ENCODE data around the gene CCDC178. TPM values are rescaled to one million over a fixed set of nuclear protein-coding genes. Genes with fewer than 3 reads are reported as not detected.
"Not testable (repeated sequence)": the region's sequence is repeated elsewhere in the genome, so short reads cannot be mapped to it uniquely, and the experiment has no call there.

Gene CCDC178
- total and polyA plus RNA-seq, 4 donors, result 1.2 to 3.4 (median 1.8) TPM

DNA sequence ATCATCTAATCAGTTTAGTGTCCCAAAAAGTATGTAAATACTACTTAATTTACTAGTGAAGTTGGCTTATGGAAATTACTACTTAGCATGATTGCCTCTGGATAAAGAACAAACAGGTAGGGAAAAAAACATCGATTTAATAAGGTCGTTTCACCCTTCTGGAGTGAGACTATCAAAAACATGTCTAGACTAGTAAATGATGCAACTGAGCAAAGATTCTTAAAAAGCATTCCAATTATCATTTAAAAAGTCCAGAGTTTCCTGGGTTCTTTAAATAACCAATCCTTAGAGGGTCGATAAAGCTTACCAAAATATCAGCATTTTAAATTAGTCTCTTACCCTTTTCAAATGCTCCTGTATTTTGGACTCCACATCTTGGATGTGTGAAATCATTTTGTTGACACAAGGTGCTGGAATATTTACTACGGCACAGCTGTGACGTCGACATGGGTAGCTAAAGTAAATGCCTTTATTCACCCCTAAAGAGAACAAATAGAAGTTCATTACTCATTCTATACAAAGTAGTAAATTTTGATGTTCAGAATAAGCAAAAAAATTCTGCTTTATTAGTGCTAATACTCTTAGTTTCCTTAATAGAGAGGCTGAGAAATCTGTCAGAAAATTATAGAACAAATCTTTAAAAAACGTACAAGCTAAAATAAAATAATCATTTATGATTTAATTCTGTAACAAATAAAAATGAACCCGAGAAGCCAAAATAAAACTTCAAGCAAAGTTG is 70.6 kb downstream of the CCDC178 start:
- Histone ChIP-seq H3K27me3 (ENCODE audit: control insufficient read depth, insufficient read depth, low read length) (no peaks in the 10 kb centered on the region), H3K27ac (ENCODE audit: low read depth, low read length) (no peak overlapping the region), H3K4me3 (ENCODE audit: low read depth, low read length) (no peak overlapping the region), H3K9me3 (ENCODE audit: control insufficient read depth, insufficient read depth, low read length) (no peaks in the 10 kb centered on the region), H3K4me1 (ENCODE audit: control insufficient read depth, insufficient read depth, low read length) (no peaks in the 10 kb centered on the region), H3K36me3 (ENCODE audit: control insufficient read depth, insufficient read depth, low read length) (no peaks in the 10 kb centered on the region)
- DNase-seq (ENCODE audit: low read depth in 4 of 6, low spot score in 6 of 6), result no peak
- no CpG with 5 or more reads among the region's 8 CpGs for WGBS (ENCODE audit: insufficient coverage)

DNA sequence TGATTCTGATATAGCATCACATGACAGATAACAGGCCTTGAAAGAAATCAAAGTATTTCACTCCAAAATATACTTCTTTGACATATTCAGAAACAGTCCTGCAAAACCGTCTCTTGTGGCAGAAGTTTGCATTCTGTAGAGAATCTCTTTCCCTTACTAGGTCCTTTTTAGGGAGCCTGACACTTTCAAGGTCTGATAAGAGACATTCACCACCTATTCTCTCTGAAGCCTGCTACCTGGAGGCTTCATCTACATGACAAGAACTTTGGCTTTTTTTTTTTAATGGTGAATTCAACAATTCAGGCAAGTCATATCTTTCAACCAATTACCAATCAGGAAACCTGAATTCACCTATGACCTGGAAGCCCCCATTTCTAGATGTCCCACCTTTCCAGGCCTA is 83.8 kb downstream of the CCDC178 start:
- 100% methylated on average over 1 of the region's 1 CpG for WGBS (ENCODE audit: insufficient coverage)
- no peaks in the 10 kb centered on the region for H3K4me1 ChIP-seq (ENCODE audit: control insufficient read depth, insufficient read depth, low read length)

DNA sequence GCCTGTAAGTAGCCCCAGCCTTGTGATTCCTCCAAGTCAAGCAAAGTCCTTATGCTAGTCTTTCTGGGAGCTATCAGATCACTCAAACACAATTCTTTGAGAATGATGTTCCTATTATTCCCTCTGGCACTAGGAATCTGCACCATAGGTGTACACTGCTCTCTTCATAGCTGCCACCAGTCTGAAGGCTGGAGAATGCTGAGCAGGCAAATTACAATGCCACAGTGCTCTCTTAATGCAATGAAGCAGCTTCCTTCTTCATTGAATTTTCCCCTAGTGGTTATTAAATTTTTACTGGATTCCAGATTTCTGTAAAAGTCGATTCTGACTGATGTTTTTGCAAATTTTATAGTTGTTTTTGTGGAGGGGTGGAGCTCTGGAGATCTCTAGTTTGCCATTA is 84.8 kb downstream of the CCDC178 start:
- Histone ChIP-seq H3K36me3 (ENCODE audit: control insufficient read depth, insufficient read depth, low read length) (no peaks in the 10 kb centered on the region), H3K9me3 (ENCODE audit: control insufficient read depth, insufficient read depth, low read length) (peaks cover under 1% of the 10 kb centered on the region), H3K4me3 (ENCODE audit: low read depth, low read length) (no peak overlapping the region), H3K27me3 (ENCODE audit: control insufficient read depth, insufficient read depth, low read length) (no peaks in the 10 kb centered on the region), H3K4me1 (ENCODE audit: control insufficient read depth, insufficient read depth, low read length) (no peaks in the 10 kb centered on the region), H3K27ac (ENCODE audit: low read depth, low read length) (no peak overlapping the region)
- no peak for DNase-seq (ENCODE audit: low read depth in 4 of 6, low spot score in 6 of 6)
- WGBS (ENCODE audit: insufficient coverage), result no CpG with 5 or more reads among the region's 1 CpG

More for the DNA sequence above, 83.8 kb downstream of the CCDC178 start:
- H3K36me3 ChIP-seq (ENCODE audit: control insufficient read depth, insufficient read depth, low read length), result no peaks in the 10 kb centered on the region
- H3K27ac ChIP-seq (ENCODE audit: low read depth, low read length), result no peak overlapping the region
- peaks cover 6% of the 10 kb centered on the region for H3K9me3 ChIP-seq (ENCODE audit: control insufficient read depth, insufficient read depth, low read length)
- no peak overlapping the region for H3K4me3 ChIP-seq (ENCODE audit: low read depth, low read length)
- no peak for DNase-seq (ENCODE audit: low read depth in 4 of 6, low spot score in 6 of 6)
- H3K27me3 ChIP-seq (ENCODE audit: control insufficient read depth, insufficient read depth, low read length), result no peaks in the 10 kb centered on the region

DNA sequence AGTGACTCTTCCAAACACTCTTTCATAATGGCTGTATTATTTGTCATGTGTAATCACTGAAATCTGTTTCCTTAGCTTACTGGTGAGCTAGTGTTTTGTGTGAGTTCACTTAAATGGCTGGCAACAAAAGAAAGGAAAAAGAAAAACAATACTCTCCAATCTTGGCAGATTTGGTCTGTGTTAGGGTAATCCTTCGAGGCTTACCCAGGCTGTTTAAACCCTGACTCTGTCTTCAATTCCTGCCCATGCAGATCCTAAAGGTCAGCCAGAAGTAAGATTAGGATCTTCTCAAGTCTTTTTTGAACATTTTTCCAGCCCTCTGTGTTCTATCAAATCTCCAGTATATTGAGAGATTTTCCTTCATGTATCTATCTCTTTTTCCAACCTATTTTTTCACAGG is 85.3 kb downstream of the CCDC178 start:
- DNase-seq (ENCODE audit: low read depth in 4 of 6, low spot score in 6 of 6), result no peak
- Histone ChIP-seq H3K4me3 (ENCODE audit: low read depth, low read length) (no peak overlapping the region), H3K9me3 (ENCODE audit: control insufficient read depth, insufficient read depth, low read length) (no peaks in the 10 kb centered on the region), H3K4me1 (ENCODE audit: control insufficient read depth, insufficient read depth, low read length) (no peaks in the 10 kb centered on the region), H3K36me3 (ENCODE audit: control insufficient read depth, insufficient read depth, low read length) (no peaks in the 10 kb centered on the region), H3K27ac (ENCODE audit: low read depth, low read length) (no peak overlapping the region), H3K27me3 (ENCODE audit: control insufficient read depth, insufficient read depth, low read length) (no peaks in the 10 kb centered on the region)
- 100% methylated on average over 1 of the region's 1 CpG for WGBS (ENCODE audit: insufficient coverage)

DNA sequence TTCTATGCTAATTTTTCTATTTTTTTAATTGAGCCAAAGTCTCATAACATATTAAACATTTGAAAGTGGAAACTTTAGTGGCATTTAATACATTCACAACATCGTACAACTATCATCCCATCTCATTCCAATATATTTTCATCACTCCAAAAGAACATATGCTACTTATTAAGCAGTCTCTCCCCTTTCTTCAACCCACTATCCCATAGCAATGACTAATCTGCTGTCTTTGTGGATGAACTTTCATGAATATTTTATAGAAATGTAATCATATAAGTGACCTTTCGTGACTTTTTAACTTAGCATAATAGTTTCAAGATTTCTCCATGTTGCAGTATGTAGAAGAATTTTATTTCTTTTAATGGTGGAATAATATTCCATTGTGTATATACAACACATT is 90.3 kb downstream of the CCDC178 start:
- Histone ChIP-seq H3K27me3 (ENCODE audit: control insufficient read depth, insufficient read depth, low read length) (no peaks in the 10 kb centered on the region), H3K4me3 (ENCODE audit: low read depth, low read length) (no peak overlapping the region), H3K36me3 (ENCODE audit: control insufficient read depth, insufficient read depth, low read length) (no peaks in the 10 kb centered on the region), H3K9me3 (ENCODE audit: control insufficient read depth, insufficient read depth, low read length) (no peaks in the 10 kb centered on the region), H3K4me1 (ENCODE audit: control insufficient read depth, insufficient read depth, low read length) (no peaks in the 10 kb centered on the region), H3K27ac (ENCODE audit: low read depth, low read length) (no peak overlapping the region)
- no CpG with 5 or more reads among the region's 2 CpGs for WGBS (ENCODE audit: insufficient coverage)
- no peak for DNase-seq (ENCODE audit: low read depth in 4 of 6, low spot score in 6 of 6)

DNA sequence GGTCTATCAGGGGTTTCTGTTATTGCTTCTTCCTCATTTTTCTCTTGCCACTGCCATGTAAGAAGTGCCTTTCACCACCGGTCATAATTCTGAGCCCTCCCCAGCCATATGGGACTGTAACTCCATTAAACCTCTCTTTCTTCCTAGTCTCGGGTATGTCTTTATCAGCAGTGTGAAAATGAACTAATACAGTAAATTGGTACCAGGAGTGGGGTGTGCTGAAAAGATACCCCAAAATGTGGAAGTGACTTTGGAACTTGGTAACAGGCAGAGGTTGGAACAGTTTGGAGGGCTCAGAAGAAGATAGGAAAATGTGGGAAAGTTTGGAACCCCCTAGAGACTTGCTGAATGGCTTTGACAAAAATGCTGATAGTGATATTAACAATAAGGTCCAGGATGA is 100.8 kb downstream of the CCDC178 start:
- not testable (repeated sequence) for H3K4me3 ChIP-seq (ENCODE audit: low read depth, low read length); H3K4me1 ChIP-seq (ENCODE audit: control insufficient read depth, insufficient read depth, low read length); H3K27ac ChIP-seq (ENCODE audit: low read depth, low read length); H3K9me3 ChIP-seq (ENCODE audit: control insufficient read depth, insufficient read depth, low read length); H3K36me3 ChIP-seq (ENCODE audit: control insufficient read depth, insufficient read depth, low read length); H3K27me3 ChIP-seq (ENCODE audit: control insufficient read depth, insufficient read depth, low read length); DNase-seq (ENCODE audit: low read depth in 4 of 6, low spot score in 6 of 6)
- WGBS (ENCODE audit: insufficient coverage), result no CpG with 5 or more reads among the region's 2 CpGs

DNA sequence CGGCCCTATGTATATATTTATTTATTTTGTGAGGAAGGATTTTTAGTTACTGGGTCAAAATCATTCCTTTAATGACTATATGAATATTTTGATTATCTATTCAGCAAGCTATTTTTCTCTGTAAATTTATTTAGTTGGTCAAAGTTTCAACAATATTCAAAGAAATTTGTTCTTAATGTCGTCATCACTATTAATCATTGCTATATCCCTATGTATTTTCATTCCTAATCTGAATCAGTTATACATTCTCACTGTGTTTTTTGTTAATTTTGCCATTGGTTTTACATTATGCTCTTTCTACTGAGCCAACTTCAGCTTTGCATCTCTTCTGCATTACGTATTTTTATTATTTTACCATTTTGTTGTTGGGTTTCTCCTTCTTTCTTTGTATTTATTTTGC is 105.7 kb downstream of the CCDC178 start:
- no peak for DNase-seq (ENCODE audit: low read depth in 4 of 6, low spot score in 6 of 6)
- WGBS (ENCODE audit: insufficient coverage), result no CpG with 5 or more reads among the region's 3 CpGs
- Histone ChIP-seq H3K27me3 (ENCODE audit: control insufficient read depth, insufficient read depth, low read length) (no peaks in the 10 kb centered on the region), H3K9me3 (ENCODE audit: control insufficient read depth, insufficient read depth, low read length) (no peaks in the 10 kb centered on the region), H3K4me3 (ENCODE audit: low read depth, low read length) (no peak overlapping the region), H3K36me3 (ENCODE audit: control insufficient read depth, insufficient read depth, low read length) (no peaks in the 10 kb centered on the region), H3K27ac (ENCODE audit: low read depth, low read length) (no peak overlapping the region), H3K4me1 (ENCODE audit: control insufficient read depth, insufficient read depth, low read length) (no peaks in the 10 kb centered on the region)

DNA sequence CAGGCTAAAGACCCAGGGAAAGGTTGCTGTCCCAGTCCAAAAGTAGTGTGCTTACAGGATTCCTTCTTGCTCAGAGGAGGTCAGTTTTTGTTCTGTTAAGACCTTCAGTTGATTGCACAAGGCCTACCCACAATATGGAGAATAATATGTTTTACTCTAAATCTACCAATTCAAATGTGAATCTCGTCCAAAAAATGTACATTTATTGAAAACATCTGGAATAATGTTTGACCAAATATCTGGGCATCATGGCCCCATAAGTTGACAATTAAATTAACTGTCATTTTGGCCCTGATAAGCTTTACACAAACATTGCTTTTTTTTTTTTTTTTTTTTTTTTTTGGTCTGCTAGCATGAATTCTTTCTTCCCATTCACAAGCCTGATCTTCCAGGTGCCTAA is 109.8 kb downstream of the CCDC178 start:
- no peak for DNase-seq (ENCODE audit: low read depth in 4 of 6, low spot score in 6 of 6)
- no CpG with 5 or more reads among the region's 1 CpG for WGBS (ENCODE audit: insufficient coverage)
- Histone ChIP-seq H3K4me3 (ENCODE audit: low read depth, low read length) (no peak overlapping the region), H3K9me3 (ENCODE audit: control insufficient read depth, insufficient read depth, low read length) (no peaks in the 10 kb centered on the region), H3K27ac (ENCODE audit: low read depth, low read length) (no peak overlapping the region), H3K4me1 (ENCODE audit: control insufficient read depth, insufficient read depth, low read length) (no peaks in the 10 kb centered on the region), H3K27me3 (ENCODE audit: control insufficient read depth, insufficient read depth, low read length) (no peaks in the 10 kb centered on the region), H3K36me3 (ENCODE audit: control insufficient read depth, insufficient read depth, low read length) (no peaks in the 10 kb centered on the region)

DNA sequence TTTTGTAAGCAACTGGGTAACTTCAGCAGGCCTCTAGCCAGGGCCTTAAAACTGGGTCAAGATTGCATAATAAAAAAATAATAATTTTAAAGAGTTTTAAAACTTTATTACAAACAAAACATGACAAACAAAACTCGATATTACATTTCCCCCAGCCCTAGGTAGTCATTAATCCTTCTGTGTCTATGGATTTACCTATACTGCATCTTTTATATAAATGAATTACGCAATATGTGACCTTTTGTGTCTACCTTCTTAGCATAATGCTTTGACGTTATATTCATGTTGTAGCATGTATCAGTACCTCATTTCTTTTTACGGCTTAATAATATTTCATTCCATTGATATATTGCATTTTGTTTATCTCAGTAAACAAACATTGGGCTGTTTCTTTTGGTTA is 113.5 kb downstream of the CCDC178 start:
- no peaks in the 10 kb centered on the region for H3K4me1 ChIP-seq (ENCODE audit: control insufficient read depth, insufficient read depth, low read length)
- H3K27me3 ChIP-seq (ENCODE audit: control insufficient read depth, insufficient read depth, low read length), result no peaks in the 10 kb centered on the region
- H3K27ac ChIP-seq (ENCODE audit: low read depth, low read length), result no peak overlapping the region
- WGBS (ENCODE audit: insufficient coverage), result no CpG with 5 or more reads among the region's 4 CpGs
- no peaks in the 10 kb centered on the region for H3K9me3 ChIP-seq (ENCODE audit: control insufficient read depth, insufficient read depth, low read length)
- no peak for DNase-seq (ENCODE audit: low read depth in 4 of 6, low spot score in 6 of 6)
- no peaks in the 10 kb centered on the region for H3K36me3 ChIP-seq (ENCODE audit: control insufficient read depth, insufficient read depth, low read length)
- H3K4me3 ChIP-seq (ENCODE audit: low read depth, low read length), result no peak overlapping the region

DNA sequence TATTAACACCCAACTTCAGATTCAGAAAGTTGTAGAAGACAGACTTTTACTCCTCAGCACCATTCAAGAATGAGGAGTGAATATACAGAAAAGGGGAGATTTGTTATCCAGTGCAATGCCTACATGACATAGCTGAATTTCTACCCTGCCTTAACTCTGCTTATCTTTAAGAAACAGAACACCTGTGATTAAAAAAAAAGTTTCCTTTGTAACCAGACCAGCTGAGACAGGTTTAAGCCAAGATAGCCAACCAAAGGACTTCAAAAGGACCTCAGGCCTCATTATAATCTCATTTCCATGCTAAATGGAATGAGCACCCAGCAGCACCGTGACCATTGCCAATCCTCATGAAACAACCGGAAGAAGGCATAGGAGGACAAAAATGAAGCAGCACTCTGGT is 122.9 kb downstream of the CCDC178 start:
- H3K9me3 ChIP-seq (ENCODE audit: control insufficient read depth, insufficient read depth, low read length), result peaks cover 1% of the 10 kb centered on the region
- H3K27ac ChIP-seq (ENCODE audit: low read depth, low read length), result no peak overlapping the region
- no CpG with 5 or more reads among the region's 2 CpGs for WGBS (ENCODE audit: insufficient coverage)
- DNase-seq (ENCODE audit: low read depth in 4 of 6, low spot score in 6 of 6), result no peak
- H3K36me3 ChIP-seq (ENCODE audit: control insufficient read depth, insufficient read depth, low read length), result no peaks in the 10 kb centered on the region
- no peak overlapping the region for H3K4me3 ChIP-seq (ENCODE audit: low read depth, low read length)
- H3K27me3 ChIP-seq (ENCODE audit: control insufficient read depth, insufficient read depth, low read length), result no peaks in the 10 kb centered on the region
- no peaks in the 10 kb centered on the region for H3K4me1 ChIP-seq (ENCODE audit: control insufficient read depth, insufficient read depth, low read length)

Data from spinal cord (tissue), 10 donors.